Osteoblast (primary cell): Measurements from ENCODE around the gene SDHB. TPM values are rescaled to one million over a fixed set of nuclear protein-coding genes. Genes with fewer than 3 reads are reported as not detected.
A peak's percentile ranks its signal among the peaks of the same experiment; 100 is the strongest.

ENCODE experiments used
- DNase-seq: peaks from one replicate; pipeline ENCODE4 v3.0.0; 2011; ENCODE audit warnings: low spot score, mixed read lengths; ENCODE audit not compliant: insufficient read length; ENCODE audit errors: missing footprints
- H2AFZ ChIP-seq: 2 replicates; pipeline ENCODE4 v1.6.0; 2011; ENCODE audit warnings: mild to moderate bottlenecking, low read length
- H3K27ac ChIP-seq: 2 replicates; pipeline ENCODE4 v1.5.1; 2011; ENCODE audit warnings: mild to moderate bottlenecking, low read depth, low read length, moderate library complexity
- H3K27me3 ChIP-seq: 2 replicates; pipeline ENCODE4 v1.6.0; 2012; ENCODE audit warnings: mild to moderate bottlenecking, control low read depth, inconsistent platforms, low read length, moderate library complexity; ENCODE audit not compliant: insufficient read depth
- H3K36me3 ChIP-seq: 2 replicates; pipeline ENCODE4 v1.5.1; 2011; ENCODE audit warnings: mild to moderate bottlenecking, low read length, control low read depth, moderate library complexity; ENCODE audit not compliant: insufficient read depth
- H3K4me1 ChIP-seq: 2 replicates; pipeline ENCODE4 v1.5.1; 2011; ENCODE audit warnings: mild to moderate bottlenecking, low read length, control low read depth, moderate library complexity; ENCODE audit not compliant: insufficient read depth
- H3K4me2 ChIP-seq: 2 replicates; pipeline ENCODE4 v1.6.0; 2011; ENCODE audit warnings: mild to moderate bottlenecking, low read length; ENCODE audit not compliant: insufficient read depth
- H3K4me3 ChIP-seq: fragments of 200-600 bp; sonication (generic); 3 replicates; pipeline ENCODE4 v1.5.1; 2012; ENCODE audit warnings: mild to moderate bottlenecking, low read length, inconsistent platforms; ENCODE audit not compliant: insufficient read depth
- H3K79me2 ChIP-seq: 2 replicates; pipeline ENCODE4 v1.6.0; 2012; ENCODE audit warnings: mild to moderate bottlenecking, low read length, control low read depth, inconsistent platforms; ENCODE audit not compliant: insufficient read depth
- H3K9me3 ChIP-seq: 2 replicates; pipeline ENCODE4 v1.5.1; 2011; ENCODE audit warnings: low read depth, low read length, control low read depth
- H4K20me1 ChIP-seq: 2 replicates; pipeline ENCODE4 v1.6.0; 2012; ENCODE audit warnings: mild to moderate bottlenecking, low read length, control low read depth; ENCODE audit not compliant: insufficient read depth
- total RNA-seq: library from RNA; depleted of rRNA; stranded (reverse); fragments of >200 nt; gene quantifications from 2 replicates; pipeline ENCODE4 v1.2.3, GENCODE V29; 2012
- TF ChIP-seq, protein P1 (sequence below): IDR thresholded peaks from 2 replicates; pipeline ENCODE4 v1.5.1; 2011; ENCODE audit warnings: mild to moderate bottlenecking, low read depth, low read length, moderate library complexity; ENCODE audit errors: extremely low read depth

Gene SDHB
- total RNA-seq, 1 donor: 87.6 TPM

DNA sequence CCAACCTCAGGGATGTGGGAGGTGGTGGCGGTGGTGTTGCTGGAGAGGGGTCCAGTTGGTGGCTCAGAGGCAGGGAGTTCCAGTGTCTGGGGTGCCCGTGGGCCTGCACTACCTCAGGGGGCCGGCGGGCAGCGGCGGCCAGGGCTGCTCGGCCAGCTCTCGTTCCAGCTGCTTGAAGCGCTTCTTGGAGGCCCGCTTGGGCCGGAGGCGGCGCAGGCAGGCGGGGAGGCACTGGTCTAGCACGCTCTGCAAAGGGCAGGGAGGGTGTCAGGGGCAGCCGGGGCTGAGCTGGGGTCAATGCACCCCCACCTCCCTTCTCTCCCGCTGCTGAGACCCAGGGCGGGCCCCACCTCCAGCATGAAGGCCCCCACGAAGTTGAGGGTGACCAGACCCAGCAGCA, 67.7 kb downstream of the SDHB start:
- no peak overlapping the region for H3K4me2 ChIP-seq
- peaks cover 22% of the 10 kb centered on the region for H3K4me1 ChIP-seq
- H3K9me3 ChIP-seq: no peaks in the 10 kb centered on the region
- H3K27ac ChIP-seq: no peak overlapping the region
- peaks cover 11% of the 10 kb centered on the region for H3K36me3 ChIP-seq
- H3K79me2 ChIP-seq: no peaks in the 10 kb centered on the region
- no peak overlapping the region for H3K4me3 ChIP-seq
- H3K27me3 ChIP-seq: no peaks in the 10 kb centered on the region
- H2AFZ ChIP-seq: no peak overlapping the region
- H4K20me1 ChIP-seq: no peaks in the 10 kb centered on the region
- no peak for DNase-seq
- TF ChIP-seq, protein P1, sequence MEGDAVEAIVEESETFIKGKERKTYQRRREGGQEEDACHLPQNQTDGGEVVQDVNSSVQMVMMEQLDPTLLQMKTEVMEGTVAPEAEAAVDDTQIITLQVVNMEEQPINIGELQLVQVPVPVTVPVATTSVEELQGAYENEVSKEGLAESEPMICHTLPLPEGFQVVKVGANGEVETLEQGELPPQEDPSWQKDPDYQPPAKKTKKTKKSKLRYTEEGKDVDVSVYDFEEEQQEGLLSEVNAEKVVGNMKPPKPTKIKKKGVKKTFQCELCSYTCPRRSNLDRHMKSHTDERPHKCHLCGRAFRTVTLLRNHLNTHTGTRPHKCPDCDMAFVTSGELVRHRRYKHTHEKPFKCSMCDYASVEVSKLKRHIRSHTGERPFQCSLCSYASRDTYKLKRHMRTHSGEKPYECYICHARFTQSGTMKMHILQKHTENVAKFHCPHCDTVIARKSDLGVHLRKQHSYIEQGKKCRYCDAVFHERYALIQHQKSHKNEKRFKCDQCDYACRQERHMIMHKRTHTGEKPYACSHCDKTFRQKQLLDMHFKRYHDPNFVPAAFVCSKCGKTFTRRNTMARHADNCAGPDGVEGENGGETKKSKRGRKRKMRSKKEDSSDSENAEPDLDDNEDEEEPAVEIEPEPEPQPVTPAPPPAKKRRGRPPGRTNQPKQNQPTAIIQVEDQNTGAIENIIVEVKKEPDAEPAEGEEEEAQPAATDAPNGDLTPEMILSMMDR: no peak

DNA sequence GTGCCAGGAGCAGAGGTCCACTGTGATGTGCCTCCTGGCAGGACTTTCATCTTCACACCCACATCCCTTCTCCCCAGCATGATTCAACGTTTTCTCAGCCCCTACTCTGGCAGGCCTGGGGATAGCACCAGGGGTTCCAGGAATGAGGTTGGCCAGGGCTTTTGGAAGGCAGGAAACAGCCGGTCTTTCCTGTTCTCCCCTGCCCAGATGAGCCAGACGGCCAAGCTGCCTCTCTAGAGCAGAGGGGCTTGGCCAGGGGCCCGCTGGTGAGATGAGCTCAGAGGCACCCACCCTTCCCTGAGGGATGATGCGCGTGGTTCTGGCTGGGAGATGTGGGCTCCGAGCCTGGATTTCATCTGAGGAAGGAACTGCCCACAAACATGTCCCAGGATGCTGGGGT, 69.1 kb downstream of the SDHB start:
- DNase-seq: peak; percentile 99
- no peak overlapping the region for H3K4me2 ChIP-seq
- peaks cover 29% of the 10 kb centered on the region for H3K4me1 ChIP-seq
- H3K27me3 ChIP-seq: no peaks in the 10 kb centered on the region
- H3K9me3 ChIP-seq: no peaks in the 10 kb centered on the region
- H3K36me3 ChIP-seq: peaks cover 11% of the 10 kb centered on the region
- H3K79me2 ChIP-seq: peaks cover under 1% of the 10 kb centered on the region
- H3K27ac ChIP-seq: peak overlapping the region; percentile 48
- H4K20me1 ChIP-seq: no peaks in the 10 kb centered on the region
- H2AFZ ChIP-seq: no peak overlapping the region
- no peak overlapping the region for H3K4me3 ChIP-seq
- TF ChIP-seq, protein P1: no peak

GRCh38 chr1:16983649-16984048, 70.2 kb downstream of the SDHB start:
- H3K4me1 ChIP-seq: peaks cover 40% of the 10 kb centered on the region
- TF ChIP-seq, protein P1: no peak
- H3K4me3 ChIP-seq: no peak overlapping the region
- no peak overlapping the region for H3K4me2 ChIP-seq
- peaks cover 2% of the 10 kb centered on the region for H4K20me1 ChIP-seq
- no peak overlapping the region for H2AFZ ChIP-seq
- peaks cover 11% of the 10 kb centered on the region for H3K36me3 ChIP-seq
- no peaks in the 10 kb centered on the region for H3K27me3 ChIP-seq
- H3K79me2 ChIP-seq: peaks cover 10% of the 10 kb centered on the region
- H3K27ac ChIP-seq: no peak overlapping the region
- no peaks in the 10 kb centered on the region for H3K9me3 ChIP-seq
- no peak for DNase-seq

GRCh38 chr1:16982902-16983301, 70.9 kb downstream of the SDHB start:
- Histone ChIP-seq H3K27me3 (no peaks in the 10 kb centered on the region), H3K36me3 (peaks cover 7% of the 10 kb centered on the region), H3K4me1 (peaks cover 45% of the 10 kb centered on the region), H4K20me1 (peaks cover 9% of the 10 kb centered on the region), H2AFZ (no peak overlapping the region), H3K27ac (no peak overlapping the region), H3K4me3 (no peak overlapping the region), H3K9me3 (no peaks in the 10 kb centered on the region), H3K79me2 (peaks cover 16% of the 10 kb centered on the region), H3K4me2 (no peak overlapping the region)
- TF ChIP-seq, protein P1: no peak
- DNase-seq: no peak
